GM19463 (cell line): Measurements from ENCODE around the gene RHAG.
A peak's percentile ranks its signal among the peaks of the same experiment; 100 is the strongest.
"Not testable (repeated sequence)": the region's sequence is repeated elsewhere in the genome, so short reads cannot be mapped to it uniquely, and the experiment has no call there.

Experiments used
- ATAC-seq: cut with Tn5 transposase; IDR thresholded peaks from one replicate; pipeline ENCODE4 v1.9.1; 2021; ENCODE audit warnings: mild to moderate bottlenecking, moderate library complexity; ENCODE audit not compliant: unreplicated experiment

The RHAG gene

DNA sequence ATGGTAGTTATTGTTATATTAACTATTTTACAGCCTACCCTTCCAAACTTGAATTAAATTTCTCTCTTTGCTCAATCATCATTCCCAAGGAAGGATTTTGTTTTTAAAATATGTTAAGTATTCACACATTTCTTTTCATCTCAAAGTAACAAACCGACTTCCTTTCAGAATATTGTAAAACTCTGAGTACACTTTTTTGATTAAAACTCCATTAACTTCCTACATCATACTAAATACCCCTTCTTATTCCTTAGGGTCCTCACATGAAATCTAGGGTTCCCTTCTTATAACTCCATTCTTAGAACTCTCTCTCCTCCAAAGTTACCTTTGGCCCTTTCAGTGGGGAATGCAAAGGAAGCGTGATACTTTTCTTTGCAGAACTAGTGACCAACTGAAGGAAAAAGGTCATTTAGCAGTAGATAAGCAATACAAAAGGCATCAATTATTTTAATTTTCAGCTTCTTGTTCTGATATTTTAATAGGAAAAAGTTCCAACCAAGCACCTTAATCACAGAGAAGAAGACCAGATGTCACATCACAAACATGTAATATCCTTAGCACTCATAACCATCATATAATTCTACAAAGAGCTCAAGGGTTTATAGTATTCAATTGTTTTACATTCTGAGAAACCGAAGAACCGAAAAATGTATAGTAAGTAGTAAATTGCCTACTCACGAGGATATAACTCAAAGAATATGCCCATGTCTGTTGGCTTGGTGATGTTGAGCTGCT, 494 bp downstream of the RHAG start:
- no peak for ATAC-seq

DNA sequence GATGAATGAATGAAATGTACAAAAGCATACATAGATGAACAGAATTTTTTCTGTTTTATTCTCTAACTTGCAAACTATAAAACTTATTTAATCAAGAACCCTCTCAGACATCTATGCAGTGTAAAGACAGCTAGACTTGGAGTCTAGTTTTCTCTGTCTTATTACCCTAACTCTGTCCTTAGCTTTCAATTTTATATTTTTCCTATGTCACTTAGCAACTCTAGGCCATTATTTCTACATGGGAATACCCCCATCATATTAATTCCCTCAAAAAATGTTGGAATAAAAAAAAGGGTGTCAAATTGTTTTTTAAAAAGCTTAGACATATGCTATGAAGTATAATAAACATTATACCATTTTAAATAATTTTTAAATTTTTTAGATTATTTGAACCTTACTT, 1.2 kb downstream of the RHAG start:
- ATAC-seq: no peak

DNA sequence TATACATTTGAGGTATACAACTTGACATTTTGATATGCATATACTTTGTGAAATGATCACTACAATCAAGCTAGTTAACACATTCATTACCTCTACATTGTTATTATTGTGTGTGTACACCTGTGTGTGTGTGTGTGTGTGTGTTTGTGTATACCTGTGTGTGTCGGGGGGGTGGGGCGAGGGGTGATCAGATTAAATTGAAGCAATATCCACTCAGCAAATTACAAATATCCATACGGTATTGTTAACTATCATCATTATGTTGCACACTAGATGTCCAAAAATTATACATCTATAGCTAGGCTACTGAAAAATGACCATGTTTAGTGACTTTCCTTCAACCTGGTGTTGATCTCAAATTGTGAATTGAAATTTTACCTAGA, 1.8 kb downstream of the RHAG start:
- ATAC-seq: no peak

- no peak for ATAC-seq
Measured at GRCh38 chr6:49634092-49634835, 2.4 kb downstream of the RHAG start.

DNA sequence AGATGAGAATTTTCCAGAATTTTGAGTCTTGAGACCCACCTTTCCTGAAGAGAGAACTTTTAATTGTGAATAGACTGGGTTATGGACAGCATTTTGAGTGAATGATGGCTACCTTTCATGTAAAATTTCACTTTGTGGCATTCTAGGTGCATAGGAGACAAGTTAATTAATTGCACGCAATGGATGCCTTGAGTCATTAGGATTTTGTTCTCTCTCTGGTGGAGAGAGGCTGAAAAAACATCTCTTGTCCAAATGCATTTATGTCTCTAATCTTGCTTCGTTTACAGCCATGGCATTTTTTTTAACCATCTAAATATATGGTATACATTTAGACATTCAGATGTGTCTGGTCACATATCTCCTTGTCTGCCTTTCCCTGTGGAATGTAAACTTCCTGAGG, 3.1 kb downstream of the RHAG start:
- no peak for ATAC-seq

DNA sequence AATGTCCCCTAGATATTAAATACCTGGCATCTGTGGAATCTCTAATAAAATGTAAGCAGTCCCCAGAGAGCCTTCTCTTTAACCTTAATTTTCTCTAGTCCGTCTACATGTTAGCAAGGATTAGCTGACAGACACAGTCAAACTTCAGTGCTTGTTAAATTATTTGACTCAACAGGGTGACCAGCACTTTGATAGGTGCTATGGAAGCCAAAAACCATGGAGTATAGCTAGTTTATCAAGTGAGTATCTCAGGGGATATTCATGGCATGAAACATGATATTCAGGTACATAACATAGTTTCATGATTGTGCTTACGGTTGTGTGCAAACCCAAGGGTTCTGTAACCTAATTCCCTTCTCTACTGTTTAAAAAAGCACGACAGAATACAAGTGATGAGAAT, 3.9 kb downstream of the RHAG start:
- no peak for ATAC-seq

DNA sequence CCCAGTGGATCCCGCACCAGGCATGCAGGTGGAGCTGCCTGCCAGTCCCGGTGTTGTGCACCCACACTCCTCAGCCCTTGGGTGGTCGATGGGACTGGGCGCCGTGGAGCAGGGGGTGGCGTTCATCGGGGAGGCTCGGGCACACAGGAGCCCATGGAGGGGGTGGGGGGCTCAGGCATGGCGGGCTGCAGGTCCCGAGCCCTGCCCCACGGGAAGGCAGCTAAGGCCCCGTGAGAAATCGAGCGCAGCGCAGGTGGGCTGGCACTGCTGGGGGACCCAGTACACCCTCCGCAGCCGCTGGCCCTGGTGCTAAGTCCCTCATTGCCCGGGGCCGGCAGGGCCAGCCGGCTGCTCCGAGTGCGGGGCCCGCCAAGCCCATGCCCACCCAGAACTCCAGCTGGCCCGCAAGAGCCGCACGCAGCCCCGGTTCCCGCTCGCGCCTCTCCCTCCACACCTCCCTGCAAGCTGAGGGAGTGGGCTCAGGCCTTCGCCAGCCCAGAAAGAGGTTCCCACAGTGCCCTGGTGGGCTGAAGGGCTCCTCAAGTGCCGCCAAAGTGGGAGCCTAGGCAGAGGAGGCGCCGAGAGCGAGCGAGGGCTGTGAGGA, 7.1 kb downstream of the RHAG start:
- not testable (repeated sequence) for ATAC-seq

GRCh38 chr6:49626811-49627210, 9.8 kb downstream of the RHAG start:
- no peak for ATAC-seq

GRCh38 chr6:49618257-49618656, 18.4 kb downstream of the RHAG start:
- no peak for ATAC-seq

- ATAC-seq: not testable (repeated sequence)
Measured at GRCh38 chr6:49614144-49614543, 22.5 kb downstream of the RHAG start.

DNA sequence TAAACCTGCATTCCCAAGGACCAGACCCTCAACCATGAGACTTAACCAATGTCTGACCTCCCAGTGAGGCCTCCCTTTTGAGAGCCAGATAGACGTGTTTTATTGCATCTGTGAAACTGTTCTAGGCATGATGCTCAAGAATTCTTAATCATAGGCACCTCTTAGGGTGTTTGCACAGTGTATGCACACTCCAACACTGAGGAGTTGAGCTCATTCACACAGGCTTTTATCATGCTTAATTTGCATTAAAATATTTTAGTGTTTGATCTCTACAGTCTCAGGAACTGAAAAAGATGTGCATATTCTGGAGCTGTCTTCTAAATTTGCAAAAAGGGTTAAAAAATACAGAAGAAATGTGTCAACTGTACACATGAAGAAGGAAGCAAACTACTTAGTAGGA, 27.4 kb downstream of the RHAG start:
- no peak for ATAC-seq

DNA sequence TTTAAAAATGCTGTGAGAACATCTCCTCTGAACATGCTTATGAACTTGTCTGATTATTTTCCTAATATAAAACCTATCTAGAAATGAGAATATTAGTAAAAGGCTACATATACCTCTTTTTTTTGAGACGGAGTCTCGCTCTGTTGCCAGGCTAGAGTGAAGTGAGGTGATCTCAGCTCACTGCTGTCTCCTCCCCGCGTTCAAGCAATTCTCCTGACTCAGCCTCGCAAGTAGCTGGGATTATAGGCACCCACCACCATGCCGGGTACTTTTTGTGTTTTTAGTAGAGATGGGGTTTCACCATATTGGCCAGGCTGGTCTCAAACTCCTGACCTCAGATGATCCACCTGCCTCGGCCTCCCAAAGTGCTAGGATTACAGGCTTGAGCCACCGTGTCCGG, 28.4 kb downstream of the RHAG start:
- ATAC-seq: not testable (repeated sequence)

- no peak for ATAC-seq
Measured at GRCh38 chr6:49607391-49607982, 29.2 kb downstream of the RHAG start.

DNA sequence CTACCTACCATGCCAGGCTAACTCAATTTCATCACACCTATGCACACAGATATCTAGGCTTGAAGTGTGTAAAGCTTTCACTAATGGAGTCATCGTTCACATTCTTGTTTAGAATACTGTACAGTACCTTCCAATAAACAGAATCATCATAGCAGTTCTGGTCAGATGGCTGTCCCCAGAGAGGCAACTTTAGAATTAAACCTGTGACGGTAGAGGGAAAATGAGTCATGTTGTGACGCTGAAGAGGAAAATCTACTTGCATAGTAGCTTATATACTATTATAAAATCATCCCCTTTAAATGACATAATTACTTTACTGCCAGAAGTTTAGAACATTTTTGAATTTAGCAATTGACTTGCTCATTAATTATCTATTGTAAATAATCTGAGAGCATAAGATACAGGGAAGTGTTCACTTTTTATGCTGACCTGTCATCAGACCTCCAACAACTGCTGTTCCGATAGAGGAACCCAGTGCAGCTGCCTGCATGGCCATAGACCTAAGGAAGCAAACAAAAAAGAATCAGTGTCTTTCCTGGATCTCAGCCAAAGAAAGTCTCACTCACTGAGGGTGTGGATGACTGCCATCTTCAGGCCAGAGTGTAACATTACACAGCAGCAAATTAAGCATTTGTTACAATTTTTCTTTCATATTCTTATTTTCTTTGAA, 29.8 kb downstream of the RHAG start:
- ATAC-seq: peak; percentile 97

DNA sequence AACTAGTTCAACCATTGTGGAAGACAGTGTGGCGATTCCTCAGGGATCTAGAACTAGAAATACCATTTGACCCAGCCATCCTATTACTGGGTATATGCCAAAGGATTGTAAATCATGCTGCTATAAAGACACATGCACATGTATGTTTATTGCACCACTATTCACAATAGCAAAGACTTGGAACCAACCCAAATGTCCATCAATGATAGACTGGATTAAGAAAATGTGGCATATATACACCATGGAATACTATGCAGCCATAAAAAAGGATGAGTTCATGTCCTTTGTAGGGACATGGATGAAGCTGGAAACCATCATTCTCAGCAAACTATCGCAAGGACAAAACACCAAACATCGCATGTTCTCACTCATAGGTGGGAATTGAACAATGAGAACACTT, 32.6 kb downstream of the RHAG start:
- ATAC-seq: not testable (repeated sequence)

DNA sequence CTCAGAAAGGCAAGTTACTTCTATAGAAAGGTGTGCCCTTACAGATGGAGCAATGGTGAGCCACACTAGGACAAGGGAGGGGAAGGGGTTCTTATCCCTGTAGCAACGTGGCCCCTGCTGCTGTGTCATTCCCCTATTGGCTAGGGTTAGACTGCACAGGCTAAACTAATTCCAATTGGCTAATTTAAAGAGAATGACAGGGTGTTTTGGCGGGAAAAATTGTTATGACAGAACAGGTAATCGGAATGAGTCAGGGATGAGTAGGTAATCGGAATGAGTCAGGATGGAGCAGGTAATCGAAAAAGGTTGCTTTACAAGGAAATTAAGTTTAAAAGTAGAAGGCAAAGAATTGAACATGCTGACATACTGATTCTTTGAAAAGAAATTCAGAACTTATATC, 49.4 kb downstream of the RHAG start:
- ATAC-seq: not testable (repeated sequence)

DNA sequence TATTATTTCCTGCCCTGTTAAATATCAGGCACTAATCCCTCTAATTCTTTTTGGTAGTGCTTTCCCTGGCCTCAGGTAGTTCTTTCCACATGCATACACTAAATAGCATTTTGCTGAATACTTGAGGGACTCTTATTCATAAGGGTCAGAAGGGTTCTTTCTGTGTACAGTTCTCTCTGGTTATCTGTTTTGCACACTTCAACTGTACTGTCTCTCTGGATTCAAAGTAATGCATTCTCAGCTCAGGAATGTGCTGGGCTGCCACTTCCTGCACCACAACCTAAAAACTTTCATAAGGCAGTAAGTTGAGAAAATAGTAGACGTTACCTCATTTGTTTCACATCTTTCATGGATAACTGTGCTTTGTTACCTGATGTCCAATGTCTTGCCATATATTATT, 54.1 kb downstream of the RHAG start:
- no peak for ATAC-seq

DNA sequence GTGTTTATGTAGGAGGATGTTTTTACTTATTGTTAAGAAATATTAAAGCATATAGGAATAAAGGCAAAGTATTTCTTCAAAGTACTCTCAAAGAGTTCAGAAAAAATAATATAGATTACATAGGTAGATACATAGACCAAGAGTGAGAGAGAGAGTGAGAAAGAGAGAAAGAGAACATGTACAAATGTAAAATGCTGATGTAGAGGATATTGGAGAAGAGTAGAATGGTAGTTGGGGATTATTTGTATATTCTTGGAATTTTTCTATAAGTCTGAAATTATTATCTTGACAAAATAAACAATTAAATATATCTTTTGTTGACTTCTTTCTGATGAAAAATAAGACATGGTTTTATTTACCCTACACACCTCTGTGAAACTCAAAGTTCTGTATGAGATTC, 57.0 kb downstream of the RHAG start:
- ATAC-seq: no peak

DNA sequence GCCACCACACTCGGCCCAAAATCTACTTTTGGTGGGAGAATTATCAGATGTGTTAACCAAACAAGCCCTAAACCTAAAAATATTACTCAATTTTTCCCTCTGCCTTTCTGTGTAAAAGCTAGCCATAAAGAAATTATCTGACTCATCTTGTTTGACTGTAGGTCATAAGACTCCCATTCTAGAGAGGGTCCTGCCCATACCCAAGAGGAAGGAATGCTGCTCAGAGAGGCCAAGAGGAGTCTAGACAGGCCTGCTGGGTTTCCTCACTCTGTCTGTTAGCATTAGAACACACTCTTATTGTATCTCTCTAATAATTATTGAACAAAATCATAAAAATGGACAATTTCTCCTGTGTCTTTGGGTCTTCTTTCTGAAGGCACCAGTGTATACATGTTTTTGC, 60.0 kb downstream of the RHAG start:
- ATAC-seq: no peak

GRCh38 chr6:49570474-49571079, 66.1 kb downstream of the RHAG start:
- ATAC-seq: no peak

DNA sequence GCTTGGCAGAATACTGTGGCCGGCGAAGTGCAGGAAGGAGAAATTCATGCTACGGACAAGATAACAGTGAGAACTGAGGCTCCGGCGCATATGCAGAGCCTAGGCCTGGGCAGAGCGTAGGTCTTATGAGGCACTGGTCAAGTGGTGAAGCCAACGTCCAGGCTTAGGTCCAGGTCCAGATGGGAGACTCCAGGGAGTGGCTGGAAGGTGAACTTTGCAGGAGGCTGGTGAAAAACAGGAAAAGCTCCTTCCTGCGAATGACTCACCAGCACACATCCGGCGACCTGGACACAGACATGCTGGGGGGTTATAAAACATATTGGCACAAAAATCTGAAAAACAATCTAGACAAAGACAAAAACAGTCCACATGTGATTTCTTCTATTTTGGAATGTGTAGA, 70.8 kb downstream of the RHAG start:
- ATAC-seq: no peak
